ENCODE measurements around the gene MLEC. TPM values are rescaled to one million over a fixed set of nuclear protein-coding genes. Genes with fewer than 3 reads are reported as not detected.

Gene MLEC
- total and polyA plus RNA-seq, 2 of the 13 experiments (the other 11 are each of a cell fraction or from before 2014, with no cell fraction given), result 49.8 to 156 TPM

DNA sequence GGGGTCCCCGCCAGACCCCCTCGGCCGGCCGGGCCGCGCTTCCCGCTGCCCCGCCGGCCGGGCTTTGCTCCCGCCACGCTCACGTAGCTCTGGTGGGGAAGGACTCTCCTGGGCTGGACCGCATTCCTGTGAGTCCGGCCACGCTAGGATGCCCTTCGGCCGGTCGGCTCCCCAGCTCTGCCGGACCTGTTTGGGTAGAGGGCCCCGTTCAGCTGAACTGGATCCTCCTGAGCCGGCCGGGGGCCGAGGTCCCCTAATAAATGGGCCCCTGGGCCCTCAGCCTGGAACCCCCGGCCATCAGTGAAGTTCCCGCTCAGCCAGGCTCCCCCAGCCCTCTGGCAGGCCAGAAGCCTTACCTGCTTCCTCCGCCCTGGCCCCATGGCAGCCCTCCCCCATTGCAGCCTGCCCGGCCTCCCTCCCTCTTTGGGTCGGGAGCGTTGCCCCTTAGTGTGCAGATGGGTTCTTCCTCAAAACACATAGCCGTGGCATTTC is 23.9 kb downstream of the MLEC start (continued):
- TF ChIP-seq, protein P1, sequence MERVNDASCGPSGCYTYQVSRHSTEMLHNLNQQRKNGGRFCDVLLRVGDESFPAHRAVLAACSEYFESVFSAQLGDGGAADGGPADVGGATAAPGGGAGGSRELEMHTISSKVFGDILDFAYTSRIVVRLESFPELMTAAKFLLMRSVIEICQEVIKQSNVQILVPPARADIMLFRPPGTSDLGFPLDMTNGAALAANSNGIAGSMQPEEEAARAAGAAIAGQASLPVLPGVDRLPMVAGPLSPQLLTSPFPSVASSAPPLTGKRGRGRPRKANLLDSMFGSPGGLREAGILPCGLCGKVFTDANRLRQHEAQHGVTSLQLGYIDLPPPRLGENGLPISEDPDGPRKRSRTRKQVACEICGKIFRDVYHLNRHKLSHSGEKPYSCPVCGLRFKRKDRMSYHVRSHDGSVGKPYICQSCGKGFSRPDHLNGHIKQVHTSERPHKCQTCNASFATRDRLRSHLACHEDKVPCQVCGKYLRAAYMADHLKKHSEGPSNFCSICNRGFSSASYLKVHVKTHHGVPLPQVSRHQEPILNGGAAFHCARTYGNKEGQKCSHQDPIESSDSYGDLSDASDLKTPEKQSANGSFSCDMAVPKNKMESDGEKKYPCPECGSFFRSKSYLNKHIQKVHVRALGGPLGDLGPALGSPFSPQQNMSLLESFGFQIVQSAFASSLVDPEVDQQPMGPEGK (CRISPR knock-in tag; IDR thresholded peaks at IDR 0.05), result 0 out of 2 replicates have a peak, but pooled peaks have one; percentile 33
- TF ChIP-seq ZNF776 (CRISPR knock-in tag; IDR thresholded peaks at IDR 0.05) (peak; percentile 9; the same call in 1 of the 2 replicates), SMYD3 (CRISPR knock-in tag; IDR thresholded peaks at IDR 0.05) (no peak), AGO2 (optimal IDR thresholded peaks at IDR 0.05; ENCODE audit: low read depth, low read length) (peak; percentile 66), ZNF446 (CRISPR knock-in tag; IDR thresholded peaks at IDR 0.05) (peak; percentile 34; the same call in 1 of the 2 replicates), NFATC3 (CRISPR knock-in tag; IDR thresholded peaks at IDR 0.05) (peak; percentile 54; the same call in 1 of the 2 replicates), ZNF589 (CRISPR knock-in tag; conservative IDR thresholded peaks at IDR 0.05) (no peak), KAT8 (CRISPR knock-in tag; IDR thresholded peaks at IDR 0.05) (no peak), ZSCAN20 (CRISPR knock-in tag; IDR thresholded peaks at IDR 0.05; ENCODE audit: borderline replicate concordance) (no peak), PHF8 (CRISPR knock-in tag; IDR thresholded peaks at IDR 0.05) (0 out of 2 replicates have a peak, but pooled peaks have one; percentile 7), ZNF7 (CRISPR knock-in tag; IDR thresholded peaks at IDR 0.05) (no peak), ZNF160 (CRISPR knock-in tag; IDR thresholded peaks at IDR 0.05) (no peak)
- TF ChIP-seq, protein P2, sequence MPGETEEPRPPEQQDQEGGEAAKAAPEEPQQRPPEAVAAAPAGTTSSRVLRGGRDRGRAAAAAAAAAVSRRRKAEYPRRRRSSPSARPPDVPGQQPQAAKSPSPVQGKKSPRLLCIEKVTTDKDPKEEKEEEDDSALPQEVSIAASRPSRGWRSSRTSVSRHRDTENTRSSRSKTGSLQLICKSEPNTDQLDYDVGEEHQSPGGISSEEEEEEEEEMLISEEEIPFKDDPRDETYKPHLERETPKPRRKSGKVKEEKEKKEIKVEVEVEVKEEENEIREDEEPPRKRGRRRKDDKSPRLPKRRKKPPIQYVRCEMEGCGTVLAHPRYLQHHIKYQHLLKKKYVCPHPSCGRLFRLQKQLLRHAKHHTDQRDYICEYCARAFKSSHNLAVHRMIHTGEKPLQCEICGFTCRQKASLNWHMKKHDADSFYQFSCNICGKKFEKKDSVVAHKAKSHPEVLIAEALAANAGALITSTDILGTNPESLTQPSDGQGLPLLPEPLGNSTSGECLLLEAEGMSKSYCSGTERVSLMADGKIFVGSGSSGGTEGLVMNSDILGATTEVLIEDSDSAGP (CRISPR knock-in tag; IDR thresholded peaks at IDR 0.05; ENCODE audit: borderline replicate concordance), result peak; percentile 37; the same call in 1 of the 2 replicates
- TF ChIP-seq, protein P3, sequence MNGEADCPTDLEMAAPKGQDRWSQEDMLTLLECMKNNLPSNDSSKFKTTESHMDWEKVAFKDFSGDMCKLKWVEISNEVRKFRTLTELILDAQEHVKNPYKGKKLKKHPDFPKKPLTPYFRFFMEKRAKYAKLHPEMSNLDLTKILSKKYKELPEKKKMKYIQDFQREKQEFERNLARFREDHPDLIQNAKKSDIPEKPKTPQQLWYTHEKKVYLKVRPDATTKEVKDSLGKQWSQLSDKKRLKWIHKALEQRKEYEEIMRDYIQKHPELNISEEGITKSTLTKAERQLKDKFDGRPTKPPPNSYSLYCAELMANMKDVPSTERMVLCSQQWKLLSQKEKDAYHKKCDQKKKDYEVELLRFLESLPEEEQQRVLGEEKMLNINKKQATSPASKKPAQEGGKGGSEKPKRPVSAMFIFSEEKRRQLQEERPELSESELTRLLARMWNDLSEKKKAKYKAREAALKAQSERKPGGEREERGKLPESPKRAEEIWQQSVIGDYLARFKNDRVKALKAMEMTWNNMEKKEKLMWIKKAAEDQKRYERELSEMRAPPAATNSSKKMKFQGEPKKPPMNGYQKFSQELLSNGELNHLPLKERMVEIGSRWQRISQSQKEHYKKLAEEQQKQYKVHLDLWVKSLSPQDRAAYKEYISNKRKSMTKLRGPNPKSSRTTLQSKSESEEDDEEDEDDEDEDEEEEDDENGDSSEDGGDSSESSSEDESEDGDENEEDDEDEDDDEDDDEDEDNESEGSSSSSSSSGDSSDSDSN (CRISPR knock-in tag; IDR thresholded peaks at IDR 0.05), result peak; percentile 35
- TF ChIP-seq, protein P4, sequence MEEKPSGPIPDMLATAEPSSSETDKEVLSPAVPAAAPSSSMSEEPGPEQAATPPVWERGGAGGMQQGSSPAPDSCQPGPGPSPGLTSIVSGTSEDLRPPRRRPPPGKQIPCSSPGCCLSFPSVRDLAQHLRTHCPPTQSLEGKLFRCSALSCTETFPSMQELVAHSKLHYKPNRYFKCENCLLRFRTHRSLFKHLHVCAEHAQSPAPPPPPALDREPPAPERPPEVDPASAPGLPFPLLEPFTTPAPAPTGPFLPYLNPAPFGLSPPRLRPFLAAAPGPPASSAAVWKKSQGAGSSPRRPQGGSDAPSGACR (CRISPR knock-in tag; IDR thresholded peaks at IDR 0.05), result 0 out of 2 replicates have a peak, but pooled peaks have one; percentile 52
- TF ChIP-seq, protein P5, sequence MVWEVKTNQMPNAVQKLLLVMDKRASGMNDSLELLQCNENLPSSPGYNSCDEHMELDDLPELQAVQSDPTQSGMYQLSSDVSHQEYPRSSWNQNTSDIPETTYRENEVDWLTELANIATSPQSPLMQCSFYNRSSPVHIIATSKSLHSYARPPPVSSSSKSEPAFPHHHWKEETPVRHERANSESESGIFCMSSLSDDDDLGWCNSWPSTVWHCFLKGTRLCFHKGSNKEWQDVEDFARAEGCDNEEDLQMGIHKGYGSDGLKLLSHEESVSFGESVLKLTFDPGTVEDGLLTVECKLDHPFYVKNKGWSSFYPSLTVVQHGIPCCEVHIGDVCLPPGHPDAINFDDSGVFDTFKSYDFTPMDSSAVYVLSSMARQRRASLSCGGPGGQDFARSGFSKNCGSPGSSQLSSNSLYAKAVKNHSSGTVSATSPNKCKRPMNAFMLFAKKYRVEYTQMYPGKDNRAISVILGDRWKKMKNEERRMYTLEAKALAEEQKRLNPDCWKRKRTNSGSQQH (CRISPR knock-in tag; IDR thresholded peaks at IDR 0.05; ENCODE audit: low read depth), result 0 out of 2 replicates have a peak, but pooled peaks have one; percentile 26
